ENCODE measurements around the gene BAIAP2L1.

GRCh38 chr7:98409843-98410242 lies 9.0 kb upstream of the BAIAP2L1 start:
- TF ChIP-seq, protein P1, sequence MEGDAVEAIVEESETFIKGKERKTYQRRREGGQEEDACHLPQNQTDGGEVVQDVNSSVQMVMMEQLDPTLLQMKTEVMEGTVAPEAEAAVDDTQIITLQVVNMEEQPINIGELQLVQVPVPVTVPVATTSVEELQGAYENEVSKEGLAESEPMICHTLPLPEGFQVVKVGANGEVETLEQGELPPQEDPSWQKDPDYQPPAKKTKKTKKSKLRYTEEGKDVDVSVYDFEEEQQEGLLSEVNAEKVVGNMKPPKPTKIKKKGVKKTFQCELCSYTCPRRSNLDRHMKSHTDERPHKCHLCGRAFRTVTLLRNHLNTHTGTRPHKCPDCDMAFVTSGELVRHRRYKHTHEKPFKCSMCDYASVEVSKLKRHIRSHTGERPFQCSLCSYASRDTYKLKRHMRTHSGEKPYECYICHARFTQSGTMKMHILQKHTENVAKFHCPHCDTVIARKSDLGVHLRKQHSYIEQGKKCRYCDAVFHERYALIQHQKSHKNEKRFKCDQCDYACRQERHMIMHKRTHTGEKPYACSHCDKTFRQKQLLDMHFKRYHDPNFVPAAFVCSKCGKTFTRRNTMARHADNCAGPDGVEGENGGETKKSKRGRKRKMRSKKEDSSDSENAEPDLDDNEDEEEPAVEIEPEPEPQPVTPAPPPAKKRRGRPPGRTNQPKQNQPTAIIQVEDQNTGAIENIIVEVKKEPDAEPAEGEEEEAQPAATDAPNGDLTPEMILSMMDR (optimal IDR thresholded peaks at IDR 0.05 in 1 of 3, IDR thresholded peaks at IDR 0.05 in 1 of 3, conservative IDR thresholded peaks at IDR 0.05 in 1 of 3; ENCODE audit: extremely low read depth in 1 of 3, insufficient read depth in 2 of 3, low read length in 3 of 3) = no peak
- no peak for TF ChIP-seq EZH2 (IDR thresholded peaks at IDR 0.05; ENCODE audit: low read length)

All from keratinocyte (primary cell).